Vagina (tissue), 2 donors: ENCODE results near the gene PMEPA1.

Experiments
- CTCF ChIP-seq, 3 experiments: fragments of 450-650 bp in 2 of 3; fragments of 200-600 bp in 1 of 3; sonication (generic) in 1 of 3; IDR thresholded peaks; one replicate each; pipeline ENCODE4 v1.5.1; 2017 to 2019; ENCODE audit warnings: antibody characterized with exemption in 3 of 3, mild to moderate bottlenecking in 2 of 3, moderate library complexity in 2 of 3
- POLR2A ChIP-seq, 2 donors: fragments of 450-650 bp; IDR thresholded peaks; one replicate each; pipeline ENCODE4 v1.6.1; 2017; ENCODE audit warnings: antibody characterized with exemption in 2 of 2, mild to moderate bottlenecking in 2 of 2, moderate library complexity in 2 of 2
- POLR2AphosphoS5 ChIP-seq, 2 donors: sonication (generic); formaldehyde crosslinking; IDR thresholded peaks; one replicate each; pipeline ENCODE4 v1.9.0; 2017; ENCODE audit warnings: antibody characterized with exemption in 2 of 2, mild to moderate bottlenecking in 2 of 2, low read depth in 1 of 2; ENCODE audit not compliant: insufficient read depth in 1 of 2

- TF ChIP-seq CTCF (IDR thresholded peaks at IDR 0.05) (no peak), POLR2A (IDR thresholded peaks at IDR 0.05) (no peak), POLR2AphosphoS5 (IDR thresholded peaks at IDR 0.05; ENCODE audit: insufficient read depth in 1 of 2, low read depth in 1 of 2) (no peak)
These were observed 18.1 kb downstream of the PMEPA1 start for GRCh38 chr20:57691699-57692098.
